LNCAP (cell line): ENCODE measurements around the gene DNAI4.

Source experiments
- TF ChIP-seq, protein P1 (sequence below): fragments of 450-650 bp; IDR thresholded peaks from 2 replicates; pipeline ENCODE4 v1.5.1; 2017; ENCODE audit warnings: mild to moderate bottlenecking

Gene DNAI4

DNA sequence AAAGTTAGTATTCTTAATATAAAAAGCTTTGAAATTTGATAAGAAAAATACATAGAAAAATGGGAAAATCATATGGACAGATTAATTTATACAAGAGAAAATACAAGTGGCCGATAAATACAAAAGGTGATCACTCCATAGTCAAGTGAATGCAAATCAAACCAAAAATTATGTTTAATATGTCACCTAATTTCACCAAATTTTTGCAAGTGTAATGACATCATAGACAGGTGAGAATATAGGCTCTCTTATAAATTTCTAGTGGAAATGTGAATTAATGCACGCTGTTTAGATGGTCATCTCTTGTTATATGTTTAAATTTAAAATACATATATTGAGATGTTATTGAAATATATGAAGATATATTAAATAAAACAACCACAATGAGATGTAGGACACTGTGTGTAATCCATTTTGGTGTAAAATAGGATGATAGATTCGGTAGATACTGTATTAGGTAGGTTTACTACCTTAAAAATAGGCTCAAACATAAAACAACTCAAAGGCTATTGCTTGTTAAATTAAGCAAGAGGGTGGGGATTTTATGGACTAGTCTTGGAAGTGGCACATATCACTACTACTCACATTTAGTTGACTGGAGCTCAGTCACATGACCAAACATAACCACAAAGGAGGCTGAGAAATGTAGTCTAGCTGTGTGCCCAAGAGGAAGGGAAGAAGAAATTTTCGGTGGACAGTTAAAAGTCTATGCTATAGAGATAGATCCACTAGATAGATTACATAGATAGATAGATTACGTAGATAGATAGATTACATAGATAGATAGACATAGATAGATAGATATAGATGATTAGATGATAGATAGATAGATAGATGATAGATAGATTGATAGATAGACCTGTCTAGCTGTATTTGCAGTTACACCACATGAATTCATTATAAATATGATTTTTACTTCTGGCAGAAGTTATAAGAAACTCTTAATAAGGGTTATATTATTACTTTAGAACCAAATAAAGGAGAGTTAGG, 132.7 kb downstream of the DNAI4 start:
- TF ChIP-seq, protein P1, sequence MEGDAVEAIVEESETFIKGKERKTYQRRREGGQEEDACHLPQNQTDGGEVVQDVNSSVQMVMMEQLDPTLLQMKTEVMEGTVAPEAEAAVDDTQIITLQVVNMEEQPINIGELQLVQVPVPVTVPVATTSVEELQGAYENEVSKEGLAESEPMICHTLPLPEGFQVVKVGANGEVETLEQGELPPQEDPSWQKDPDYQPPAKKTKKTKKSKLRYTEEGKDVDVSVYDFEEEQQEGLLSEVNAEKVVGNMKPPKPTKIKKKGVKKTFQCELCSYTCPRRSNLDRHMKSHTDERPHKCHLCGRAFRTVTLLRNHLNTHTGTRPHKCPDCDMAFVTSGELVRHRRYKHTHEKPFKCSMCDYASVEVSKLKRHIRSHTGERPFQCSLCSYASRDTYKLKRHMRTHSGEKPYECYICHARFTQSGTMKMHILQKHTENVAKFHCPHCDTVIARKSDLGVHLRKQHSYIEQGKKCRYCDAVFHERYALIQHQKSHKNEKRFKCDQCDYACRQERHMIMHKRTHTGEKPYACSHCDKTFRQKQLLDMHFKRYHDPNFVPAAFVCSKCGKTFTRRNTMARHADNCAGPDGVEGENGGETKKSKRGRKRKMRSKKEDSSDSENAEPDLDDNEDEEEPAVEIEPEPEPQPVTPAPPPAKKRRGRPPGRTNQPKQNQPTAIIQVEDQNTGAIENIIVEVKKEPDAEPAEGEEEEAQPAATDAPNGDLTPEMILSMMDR: no peak

DNA sequence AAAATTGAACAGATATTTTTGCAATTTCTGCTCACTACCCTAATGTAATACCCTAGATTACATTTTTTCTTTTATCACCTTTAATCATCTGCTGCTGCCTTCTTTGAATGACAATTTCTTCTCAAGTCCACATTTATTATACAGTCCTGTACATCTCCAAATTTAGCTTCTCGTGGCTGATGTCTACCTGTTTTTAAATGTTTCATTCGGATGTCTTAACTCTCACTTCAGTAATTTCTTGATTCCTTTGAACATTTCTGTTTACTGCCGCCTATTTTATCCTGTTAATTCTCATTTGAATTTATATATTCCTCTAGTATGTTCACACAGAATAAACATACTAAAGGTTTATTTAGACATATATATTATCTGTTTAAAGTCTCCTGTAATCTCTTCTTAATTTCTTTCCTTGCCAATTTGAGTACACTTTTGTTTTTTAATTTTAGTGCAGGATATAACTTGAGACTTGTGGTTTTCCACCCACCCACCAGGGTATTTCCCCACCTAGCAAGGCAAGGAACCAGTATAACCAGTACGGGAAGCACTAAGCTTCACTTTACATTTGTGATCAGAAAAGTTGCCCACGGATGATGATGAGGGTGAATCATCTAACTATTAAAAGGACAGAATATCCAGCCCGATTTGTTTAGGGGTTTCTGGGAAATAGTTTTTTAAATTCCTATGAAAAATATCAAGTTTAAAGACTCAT, 136.3 kb downstream of the DNAI4 start:
- TF ChIP-seq, protein P1: no peak

DNA sequence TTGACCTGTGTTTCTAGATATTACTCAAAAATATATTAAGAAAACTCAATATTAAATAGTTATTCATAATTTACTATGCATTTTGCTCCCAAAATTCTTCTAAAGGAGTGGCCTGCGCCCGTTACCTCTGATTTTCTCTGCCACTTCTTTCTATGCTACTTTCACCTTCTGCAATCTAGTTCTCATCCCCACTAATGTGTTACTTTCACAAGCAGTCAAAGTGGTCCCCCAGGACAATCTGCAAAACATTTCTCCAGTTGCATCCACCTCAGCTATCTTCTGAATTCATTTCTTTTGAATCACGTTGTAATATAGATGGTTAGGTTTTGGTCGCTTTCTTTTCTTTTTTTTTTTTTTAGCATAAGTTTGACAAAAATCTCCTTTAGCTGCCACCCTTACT, 137.0 kb downstream of the DNAI4 start:
- TF ChIP-seq, protein P1: no peak

DNA sequence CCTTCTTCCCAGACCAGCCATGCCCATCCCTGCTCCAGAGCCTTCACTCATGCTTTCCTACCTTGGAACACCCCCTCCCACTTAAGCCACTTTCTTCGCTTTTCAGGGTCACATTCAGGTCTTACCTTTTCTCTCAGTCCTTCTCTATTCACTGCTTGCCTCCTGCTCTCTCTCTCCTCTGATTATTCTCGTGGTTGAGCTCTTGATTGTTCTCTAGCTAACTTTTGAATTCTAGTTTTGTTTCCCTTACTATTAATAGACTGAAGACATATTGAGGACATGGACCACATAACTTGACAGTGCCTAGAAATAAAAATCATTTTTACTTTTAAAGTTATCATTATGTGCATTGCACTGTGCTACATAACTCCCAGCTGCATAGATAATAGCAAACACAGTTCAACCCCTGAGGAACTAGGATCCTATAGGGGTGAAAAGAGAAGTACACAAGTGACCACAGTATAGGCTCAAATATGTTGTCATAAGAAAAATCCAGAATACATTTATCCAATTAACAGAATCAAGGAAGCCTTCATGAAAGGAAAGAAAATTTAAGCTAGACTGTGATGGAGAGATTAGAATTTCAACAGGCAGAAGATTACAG, 145.1 kb downstream of the DNAI4 start:
- TF ChIP-seq, protein P1: no peak

DNA sequence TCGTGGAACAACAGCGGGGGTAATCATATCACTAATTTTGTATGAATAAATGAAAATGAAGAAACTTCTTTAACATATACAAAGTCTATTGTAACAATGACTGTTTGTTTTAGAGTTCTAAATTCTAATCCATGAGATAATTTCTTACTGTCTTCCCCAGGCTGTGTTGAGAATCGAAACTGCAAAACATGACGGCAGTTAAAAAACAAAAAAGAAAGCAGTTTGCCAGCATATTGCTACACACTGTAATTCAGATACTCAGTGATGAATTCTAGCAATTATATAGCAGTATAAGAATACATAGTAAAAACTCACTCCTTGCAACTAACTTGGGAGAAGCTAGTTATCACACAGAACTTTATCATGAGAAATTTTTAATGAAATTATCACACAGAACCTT, 145.7 kb downstream of the DNAI4 start:
- TF ChIP-seq, protein P1: no peak

DNA sequence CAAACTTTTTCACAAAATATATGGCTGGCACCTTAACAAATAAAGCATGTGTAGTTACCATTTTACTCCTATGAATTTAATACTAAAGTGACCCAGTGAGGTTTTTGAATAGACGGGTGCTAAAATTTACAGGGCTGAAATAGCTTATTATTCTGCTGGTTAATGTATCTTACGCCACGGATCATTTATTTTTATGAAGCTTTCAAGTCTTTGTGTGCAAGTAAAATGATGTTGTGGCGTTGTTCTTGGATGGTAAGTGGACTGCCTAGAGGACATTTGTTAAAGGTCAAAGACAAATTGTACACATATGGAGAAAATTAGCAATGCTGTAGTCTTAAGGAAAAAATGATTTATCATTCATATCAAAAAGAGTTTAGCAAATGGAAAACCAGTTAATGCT, 146.4 kb downstream of the DNAI4 start:
- TF ChIP-seq, protein P1: no peak

DNA sequence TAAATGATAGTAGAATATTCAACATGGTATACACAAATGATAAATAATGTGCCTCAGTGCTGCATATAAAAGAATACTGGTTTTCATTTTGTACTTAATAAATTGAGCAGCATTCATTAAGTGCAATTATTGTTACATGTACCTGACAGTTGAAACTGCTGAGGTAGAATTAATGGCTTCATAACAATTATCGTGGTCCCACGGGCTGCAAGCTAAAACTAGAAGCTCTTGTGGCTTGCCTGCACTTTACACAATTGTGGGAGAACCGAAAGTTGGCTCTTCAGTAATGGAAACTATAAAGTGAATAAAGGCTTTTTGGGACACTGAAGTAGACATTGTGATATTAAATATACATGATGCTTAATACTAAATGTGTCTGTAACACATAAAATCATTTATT, 146.8 kb downstream of the DNAI4 start:
- TF ChIP-seq, protein P1: no peak
